Measurements from ENCODE around the gene VDAC1. TPM values are rescaled to one million over a fixed set of nuclear protein-coding genes. Genes with fewer than 3 reads are reported as not detected.
"Not testable (repeated sequence)": the region's sequence is repeated elsewhere in the genome, so short reads cannot be mapped to it uniquely, and the experiment has no call there.

VDAC1 gene
- total RNA-seq, 8 experiments from 2014 or later, result 157 to 304 (median 187) TPM

GRCh38 chr5:133969654-133970324 is 35.0 kb downstream of the VDAC1 start:
- Histone ChIP-seq H3K4me3 (no peak overlapping the region), H3K4me1 (replicated peaks in 1 of 2) (peaks cover 6 to 17% of the 10 kb centered on the region in 2 donors), H3K27ac (no peak overlapping the region)
- ATAC-seq (replicated peaks in 6 of 8), result no peak
- in situ Hi-C loops (cut with MboI; ENCODE audit: low pct_unique_long_range_greater_than_20kb in 2 of 9, low sequenced_read_pairs in 9 of 9, unreplicated experiment in 9 of 9), result no loop called here
- WGBS, 10 experiments, result 61 to 100% (median 94%) methylated on average over 1 to 7 of the region's 7 CpGs

GRCh38 chr5:133968204-133968980 is 36.4 kb downstream of the VDAC1 start, which contains the start of gene C5orf15:
C5orf15 (minus strand) TSS chr5:133968625; CDS start chr5:133968584, 41 bp downstream.
- Histone ChIP-seq H3K4me3 (peak within 1 kb of the TSS; percentile 78 to 95 (median 81)), H3K4me1 (replicated peaks in 1 of 2) (peaks cover 6 to 17% of the 10 kb centered on the region in 2 donors), H3K27ac (peak within 1 kb of the TSS; percentile 90 to 94)
- 0 to 2% (median 0%) methylated on average over 1 to 37 of the region's 48 CpGs; no CpG with 5 or more reads in 4 of the 10 experiments for WGBS, 10 experiments
- ATAC-seq (replicated peaks in 6 of 8), result peak; percentile 92 to 99 (median 98)
- in situ Hi-C loops (cut with MboI; ENCODE audit: low pct_unique_long_range_greater_than_20kb in 2 of 9, low sequenced_read_pairs in 9 of 9, unreplicated experiment in 9 of 9), result no loop called here

- Histone ChIP-seq H3K27ac (peak overlapping the region; percentile 90 to 94), H3K4me3 (peak overlapping the region; percentile 78 to 95 (median 81)), H3K4me1 (replicated peaks in 1 of 2) (peaks cover 6 to 23% of the 10 kb centered on the region in 2 donors)
- in situ Hi-C loops (cut with MboI; ENCODE audit: low pct_unique_long_range_greater_than_20kb in 2 of 9, low sequenced_read_pairs in 9 of 9, unreplicated experiment in 9 of 9), result no loop called here
- ATAC-seq (replicated peaks in 6 of 8), result peak in 4 of 8 experiments; percentile 42 to 48 (median 46)
- 0 to 17% (median 0%) methylated on average over 1 to 8 of the region's 12 CpGs; no CpG with 5 or more reads in 5 of the 10 experiments for WGBS, 10 experiments
These were observed 37.0 kb downstream of the VDAC1 start for GRCh38 chr5:133967698-133968203.

- Histone ChIP-seq H3K4me1 (replicated peaks in 1 of 2) (peaks cover 9 to 29% of the 10 kb centered on the region in 2 donors), H3K4me3 (peak overlapping the region in 4 of 5 donors; percentile 79 to 95 (median 86)), H3K27ac (no peak overlapping the region)
- in situ Hi-C loops (cut with MboI; ENCODE audit: low pct_unique_long_range_greater_than_20kb in 2 of 9, low sequenced_read_pairs in 9 of 9, unreplicated experiment in 9 of 9), result no loop called here
- ATAC-seq (replicated peaks in 6 of 8), result peak in 1 of 8 experiments; percentile 11
- WGBS, 10 experiments, result 53 to 87% (median 79%) methylated on average over 1 to 5 of the region's 5 CpGs; no CpG with 5 or more reads in 1 of the 10 experiments
These were observed 37.7 kb downstream of the VDAC1 start for GRCh38 chr5:133967124-133967523.

- Histone ChIP-seq H3K4me1 (replicated peaks in 1 of 2) (peaks cover 9 to 29% of the 10 kb centered on the region in 2 donors), H3K27ac (no peak overlapping the region), H3K4me3 (no peak overlapping the region)
- in situ Hi-C loops (cut with MboI; ENCODE audit: low pct_unique_long_range_greater_than_20kb in 2 of 9, low sequenced_read_pairs in 9 of 9, unreplicated experiment in 9 of 9), result no loop called here
- ATAC-seq (replicated peaks in 6 of 8), result no peak
- WGBS, 10 experiments, result 92 to 100% (median 98%) methylated on average over 1 to 10 of the region's 10 CpGs
These were observed 38.7 kb downstream of the VDAC1 start for GRCh38 chr5:133966090-133966489.

DNA sequence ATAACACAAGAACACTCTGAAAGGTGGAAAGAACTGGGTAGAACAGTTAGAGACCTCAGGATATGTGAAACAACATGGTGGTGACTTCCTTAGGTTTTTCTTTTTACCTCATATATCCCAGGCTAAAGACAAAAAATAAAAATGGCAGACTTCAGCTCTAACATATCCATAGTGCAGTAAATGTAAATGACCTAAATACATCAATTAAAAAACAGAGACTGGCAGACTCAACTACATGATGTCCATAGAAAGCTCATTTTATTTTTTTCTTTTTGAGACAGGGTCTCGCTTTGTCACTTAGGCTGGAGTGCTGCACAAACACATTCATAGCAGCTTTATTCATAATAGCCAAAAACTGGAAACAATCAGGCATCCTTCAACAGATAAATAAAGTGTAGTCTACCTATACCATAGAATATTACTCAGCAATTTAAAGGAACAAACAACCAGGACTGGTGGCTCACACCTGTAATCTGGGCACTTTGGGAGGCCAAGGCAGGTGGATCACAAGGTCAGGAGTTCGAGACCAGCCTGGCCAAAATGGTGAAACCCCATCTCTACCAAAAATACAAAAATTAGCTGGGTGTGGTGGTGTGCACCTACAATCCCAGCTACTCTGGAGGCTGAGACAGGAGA is 41.2 kb downstream of the VDAC1 start:
- Histone ChIP-seq H3K4me1 (replicated peaks in 1 of 2) (peaks cover 6 to 23% of the 10 kb centered on the region in 2 donors), H3K4me3 (no peak overlapping the region), H3K27ac (no peak overlapping the region)
- in situ Hi-C loops (cut with MboI; ENCODE audit: low pct_unique_long_range_greater_than_20kb in 2 of 9, low sequenced_read_pairs in 9 of 9, unreplicated experiment in 9 of 9), result no loop called here
- WGBS, 10 experiments, result 80 to 100% (median 100%) methylated on average over 1 to 2 of the region's 2 CpGs; no CpG with 5 or more reads in 3 of the 10 experiments
- no peak for ATAC-seq (replicated peaks in 6 of 8)

- Histone ChIP-seq H3K27ac (no peak overlapping the region), H3K4me1 (replicated peaks in 1 of 2) (peaks cover 6 to 23% of the 10 kb centered on the region in 2 donors), H3K4me3 (no peak overlapping the region)
- WGBS, 10 experiments, result 44 to 94% (median 83%) methylated on average over 1 to 2 of the region's 2 CpGs; no CpG with 5 or more reads in 1 of the 10 experiments
- peak in 1 of 8 experiments; percentile 28 for ATAC-seq (replicated peaks in 6 of 8)
- in situ Hi-C loops (cut with MboI; ENCODE audit: low pct_unique_long_range_greater_than_20kb in 2 of 9, low sequenced_read_pairs in 9 of 9, unreplicated experiment in 9 of 9), result no loop called here
These were observed 41.8 kb downstream of the VDAC1 start for GRCh38 chr5:133962801-133963476.

DNA sequence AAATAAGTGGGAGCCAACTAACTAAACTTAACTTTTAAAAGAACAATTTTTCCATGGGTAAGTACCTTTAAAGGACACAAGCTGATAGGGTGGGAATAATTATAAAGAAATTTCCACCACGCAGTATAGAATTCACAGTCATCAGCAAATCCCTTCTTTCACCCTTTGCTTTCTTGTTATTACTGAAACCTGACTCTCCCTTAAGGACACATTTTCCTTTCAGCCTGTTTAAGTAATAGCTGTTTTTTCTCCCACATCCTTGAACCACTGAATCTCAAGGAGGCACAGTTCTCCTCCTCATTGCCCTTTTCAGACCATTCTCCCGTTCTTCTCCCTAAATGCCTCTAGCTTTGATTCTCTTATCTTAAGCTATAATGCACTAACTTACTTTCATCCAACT is 42.6 kb downstream of the VDAC1 start:
- Histone ChIP-seq H3K27ac (no peak overlapping the region), H3K4me1 (replicated peaks in 1 of 2) (peaks cover 6 to 20% of the 10 kb centered on the region in 2 donors), H3K4me3 (no peak overlapping the region)
- in situ Hi-C loops (cut with MboI; ENCODE audit: low pct_unique_long_range_greater_than_20kb in 2 of 9, low sequenced_read_pairs in 9 of 9, unreplicated experiment in 9 of 9), result no loop called here
- ATAC-seq (replicated peaks in 6 of 8), result no peak
- 72 to 100% (median 95%) methylated on average over 1 to 2 of the region's 2 CpGs; no CpG with 5 or more reads in 1 of the 10 experiments for WGBS, 10 experiments

- no peak overlapping the region for H3K27ac ChIP-seq
These were observed 45.1 kb downstream of the VDAC1 start for GRCh38 chr5:133959643-133960042.

GRCh38 chr5:133957591-133957990 is 47.2 kb downstream of the VDAC1 start:
- ATAC-seq (replicated peaks in 6 of 8), result no peak
- in situ Hi-C loops (cut with MboI; ENCODE audit: low pct_unique_long_range_greater_than_20kb in 2 of 9, low sequenced_read_pairs in 9 of 9, unreplicated experiment in 9 of 9), result no loop called here
- Histone ChIP-seq H3K4me1 (replicated peaks in 1 of 2) (peaks cover 3 to 4% of the 10 kb centered on the region in 2 donors), H3K4me3 (no peak overlapping the region), H3K27ac (no peak overlapping the region)
- 80 to 100% (median 100%) methylated on average over 1 of the region's 1 CpG; no CpG with 5 or more reads in 3 of the 10 experiments for WGBS, 10 experiments

More at GRCh38 chr5:133959643-133960042, 45.1 kb downstream of the VDAC1 start:
- ATAC-seq (replicated peaks in 6 of 8), result no peak
- Histone ChIP-seq H3K4me3 (no peak overlapping the region), H3K4me1 (replicated peaks in 1 of 2) (peaks cover 3 to 12% of the 10 kb centered on the region in 2 donors)
- in situ Hi-C loops (cut with MboI; ENCODE audit: low pct_unique_long_range_greater_than_20kb in 2 of 9, low sequenced_read_pairs in 9 of 9, unreplicated experiment in 9 of 9), result no loop called here
- 80 to 100% (median 93%) methylated on average over 1 to 8 of the region's 11 CpGs for WGBS, 10 experiments

GRCh38 chr5:133957080-133957479 is 47.7 kb downstream of the VDAC1 start:
- H3K4me3 ChIP-seq, result no peak overlapping the region
- 85 to 100% (median 96%) methylated on average over 1 to 4 of the region's 4 CpGs for WGBS, 10 experiments
- H3K4me1 ChIP-seq (replicated peaks in 1 of 2), result no peaks in the 10 kb centered on the region
- no peak for ATAC-seq (replicated peaks in 6 of 8)
- in situ Hi-C loops (cut with MboI; ENCODE audit: low pct_unique_long_range_greater_than_20kb in 2 of 9, low sequenced_read_pairs in 9 of 9, unreplicated experiment in 9 of 9), result no loop called here
- no peak overlapping the region for H3K27ac ChIP-seq

- WGBS, 10 experiments, result 55 to 100% (median 100%) methylated on average over 1 of the region's 1 CpG; no CpG with 5 or more reads in 2 of the 10 experiments
- H3K4me3 ChIP-seq; H3K4me1 ChIP-seq (replicated peaks in 1 of 2); H3K27ac ChIP-seq; ATAC-seq (replicated peaks in 6 of 8); in situ Hi-C loops (cut with MboI; ENCODE audit: low pct_unique_long_range_greater_than_20kb in 2 of 9, low sequenced_read_pairs in 9 of 9, unreplicated experiment in 9 of 9): not testable (repeated sequence)
These were observed 48.6 kb downstream of the VDAC1 start for GRCh38 chr5:133956196-133956595.
